Measurements from ENCODE around the gene ALDH16A1.

DNA sequence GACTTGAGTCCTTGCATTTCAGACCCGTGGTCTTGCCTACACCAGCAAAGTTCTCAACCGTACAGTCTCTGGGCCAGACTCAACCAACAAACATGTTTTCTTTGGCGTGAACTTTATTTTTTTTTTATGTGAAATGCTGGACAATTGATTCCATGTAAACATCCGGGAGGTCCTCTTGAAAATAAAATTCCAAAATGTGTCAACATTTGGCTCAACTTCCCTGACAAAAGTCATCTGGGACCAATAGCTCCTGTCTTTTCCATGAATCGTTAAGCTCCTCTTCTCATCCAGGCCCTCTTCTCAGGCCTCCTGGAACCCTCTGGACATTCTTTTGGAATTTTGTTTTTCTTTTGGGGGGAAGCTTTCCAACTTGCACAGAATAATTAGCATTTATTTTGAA, 2.7 kb downstream of the ALDH16A1 start:
- no peak for TF ChIP-seq POLR2A (IDR thresholded peaks at IDR 0.05)
- TF ChIP-seq, protein P1, sequence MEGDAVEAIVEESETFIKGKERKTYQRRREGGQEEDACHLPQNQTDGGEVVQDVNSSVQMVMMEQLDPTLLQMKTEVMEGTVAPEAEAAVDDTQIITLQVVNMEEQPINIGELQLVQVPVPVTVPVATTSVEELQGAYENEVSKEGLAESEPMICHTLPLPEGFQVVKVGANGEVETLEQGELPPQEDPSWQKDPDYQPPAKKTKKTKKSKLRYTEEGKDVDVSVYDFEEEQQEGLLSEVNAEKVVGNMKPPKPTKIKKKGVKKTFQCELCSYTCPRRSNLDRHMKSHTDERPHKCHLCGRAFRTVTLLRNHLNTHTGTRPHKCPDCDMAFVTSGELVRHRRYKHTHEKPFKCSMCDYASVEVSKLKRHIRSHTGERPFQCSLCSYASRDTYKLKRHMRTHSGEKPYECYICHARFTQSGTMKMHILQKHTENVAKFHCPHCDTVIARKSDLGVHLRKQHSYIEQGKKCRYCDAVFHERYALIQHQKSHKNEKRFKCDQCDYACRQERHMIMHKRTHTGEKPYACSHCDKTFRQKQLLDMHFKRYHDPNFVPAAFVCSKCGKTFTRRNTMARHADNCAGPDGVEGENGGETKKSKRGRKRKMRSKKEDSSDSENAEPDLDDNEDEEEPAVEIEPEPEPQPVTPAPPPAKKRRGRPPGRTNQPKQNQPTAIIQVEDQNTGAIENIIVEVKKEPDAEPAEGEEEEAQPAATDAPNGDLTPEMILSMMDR (IDR thresholded peaks at IDR 0.05) = no peak
